Smooth muscle cell (in vitro differentiated cells): ENCODE results near the gene AUP1. TPM values are rescaled to one million over a fixed set of nuclear protein-coding genes. Genes with fewer than 3 reads are reported as not detected.
"Not testable (repeated sequence)": the region's sequence is repeated elsewhere in the genome, so short reads cannot be mapped to it uniquely, and the experiment has no call there.

Source experiments
- DNase-seq: peaks from one replicate; lab custom pipeline; 2025; ENCODE audit not compliant: unreplicated experiment; lab: John Stamatoyannopoulos, UW
- H2AFZ ChIP-seq: fragments of 200-600 bp; sonication (generic); 2 replicates; pipeline ENCODE4 v1.6.0; 2016; ENCODE audit warnings: antibody characterized with exemption, low read depth, mild to moderate bottlenecking
- H3F3A ChIP-seq: fragments of 200-600 bp; sonication (generic); 2 replicates; pipeline ENCODE4 v1.6.0; 2017; ENCODE audit warnings: antibody characterized with exemption, low read depth
- H3K27ac ChIP-seq: fragments of 200-600 bp; sonication (generic); 2 replicates; pipeline ENCODE4 v1.5.1; 2016; ENCODE audit warnings: low read depth, mild to moderate bottlenecking
- H3K27me3 ChIP-seq: fragments of 200-600 bp; sonication (generic); 2 replicates; pipeline ENCODE4 v1.6.1; 2016; ENCODE audit warnings: low read depth, mild to moderate bottlenecking
- H3K36me3 ChIP-seq: fragments of 200-600 bp; sonication (generic); 2 replicates; pipeline ENCODE4 v1.5.1; 2016; ENCODE audit warnings: low read depth
- H3K4me1 ChIP-seq: fragments of 200-600 bp; sonication (generic); 2 replicates; pipeline ENCODE4 v1.5.1; 2016; ENCODE audit warnings: low read depth
- H3K4me2 ChIP-seq: fragments of 200-600 bp; sonication (generic); 2 replicates; pipeline ENCODE4 v1.6.0; 2016; ENCODE audit warnings: mild to moderate bottlenecking
- H3K4me3 ChIP-seq: fragments of 200-600 bp; sonication (generic); 2 replicates; pipeline ENCODE4 v1.5.1; 2016; ENCODE audit warnings: mild to moderate bottlenecking
- H3K79me2 ChIP-seq: fragments of 200-600 bp; sonication (generic); 2 replicates; pipeline ENCODE4 v1.6.0; 2016; ENCODE audit warnings: low read depth, mild to moderate bottlenecking
- H3K9ac ChIP-seq: fragments of 200-600 bp; sonication (generic); 2 replicates; pipeline ENCODE4 v1.6.0; 2016; ENCODE audit warnings: low read depth
- H3K9me3 ChIP-seq: fragments of 200-600 bp; sonication (generic); replicated peaks from 2 replicates; pipeline ENCODE4 v1.5.1; 2016; ENCODE audit warnings: low read depth
- H4K20me1 ChIP-seq: fragments of 200-600 bp; sonication (generic); 2 replicates; pipeline ENCODE4 v1.6.0; 2016; ENCODE audit warnings: low read depth
- CTCF ChIP-seq: fragments of 200-600 bp; sonication (generic); IDR thresholded peaks from 2 replicates; pipeline ENCODE4 v1.5.1; 2017; ENCODE audit warnings: borderline replicate concordance, mild to moderate bottlenecking, antibody characterized with exemption; ENCODE audit not compliant: insufficient read depth, poor library complexity, severe bottlenecking
- WGBS: methylation state at CpG from one replicate; pipeline ENCODE4 v1.1.7; 2016; ENCODE audit warnings: low lambda C conversion rate; 5-methylcytosine and 5-hydroxymethylcytosine counted together
- polyA plus RNA-seq: library from polyadenylated mRNA; unstranded; fragments of >200 nt; fragmentation: Nextera tagmentation; extraction: Ambion mirVana; gene quantifications from 2 replicates; pipeline ENCODE4 v1.2.1, GENCODE V29; 2016
- total RNA-seq: library from RNA; depleted of rRNA; stranded (reverse); fragments of >200 nt; gene quantifications from 2 replicates; pipeline ENCODE4 v1.2.3, GENCODE V29; 2014

AUP1 gene
- total and polyA plus RNA-seq, 2 experiments from 2014 or later, result 104 to 138 TPM

GRCh38 chr2:74488643-74489481, 40.6 kb downstream of the AUP1 start:
- Histone ChIP-seq H3K4me2 (no peak overlapping the region), H3K27me3 (no peaks in the 10 kb centered on the region), H3K79me2 (peaks cover 12% of the 10 kb centered on the region), H3K9ac (no peak overlapping the region), H3F3A (no peaks in the 10 kb centered on the region), H3K36me3 (no peaks in the 10 kb centered on the region), H3K4me3 (no peak overlapping the region), H4K20me1 (no peaks in the 10 kb centered on the region), H2AFZ (no peak overlapping the region), H3K9me3 (no peaks in the 10 kb centered on the region), H3K4me1 (no peaks in the 10 kb centered on the region), H3K27ac (no peak overlapping the region)
- no peak for TF ChIP-seq CTCF
- no peak for DNase-seq
- 92% methylated on average over 9 of the region's 9 CpGs for WGBS

- DNase-seq, result no peak
- peaks cover 30% of the 10 kb centered on the region for H3K79me2 ChIP-seq
- H3K27me3 ChIP-seq, result no peaks in the 10 kb centered on the region
- H3K36me3 ChIP-seq, result no peaks in the 10 kb centered on the region
- no peaks in the 10 kb centered on the region for H3F3A ChIP-seq
- no peak overlapping the region for H3K4me3 ChIP-seq
- H2AFZ ChIP-seq, result no peak overlapping the region
- no peaks in the 10 kb centered on the region for H3K9me3 ChIP-seq
- peaks cover 15% of the 10 kb centered on the region for H3K4me1 ChIP-seq
- no peak overlapping the region for H3K27ac ChIP-seq
- no peak for TF ChIP-seq CTCF
- no peak overlapping the region for H3K4me2 ChIP-seq
- WGBS, result 100% methylated on average over 2 of the region's 2 CpGs
- H3K9ac ChIP-seq, result no peak overlapping the region
- no peaks in the 10 kb centered on the region for H4K20me1 ChIP-seq
These were observed 43.4 kb downstream of the AUP1 start for GRCh38 chr2:74486141-74486540.

GRCh38 chr2:74483675-74484164, 45.8 kb downstream of the AUP1 start:
- peaks cover 18% of the 10 kb centered on the region for H3K4me1 ChIP-seq
- DNase-seq, H3K36me3 ChIP-seq, H3K27me3 ChIP-seq, H3K9me3 ChIP-seq, H3K27ac ChIP-seq, H4K20me1 ChIP-seq, H3F3A ChIP-seq: not testable (repeated sequence)
- peaks cover 47% of the 10 kb centered on the region for H3K79me2 ChIP-seq
- peak overlapping the region; percentile 86 for H2AFZ ChIP-seq
- H3K4me2 ChIP-seq, result peak overlapping the region; percentile 96
- peak overlapping the region; percentile 42 for H3K9ac ChIP-seq
- WGBS, result 94% methylated on average over 19 of the region's 19 CpGs
- H3K4me3 ChIP-seq, result peak overlapping the region; percentile 79

- Histone ChIP-seq H3K4me2 (peak within 1 kb of the TSS; percentile 96), H3K9ac (peak within 1 kb of the TSS; percentile 42), H4K20me1 (no peaks in the 10 kb centered on the region), H3K4me1 (peaks cover 18% of the 10 kb centered on the region), H3K27ac (peak within 1 kb of the TSS; percentile 20), H3K36me3 (no peaks in the 10 kb centered on the region), H3K27me3 (no peaks in the 10 kb centered on the region), H3K79me2 (peaks cover 47% of the 10 kb centered on the region), H3K9me3 (no peaks in the 10 kb centered on the region), H3K4me3 (peak within 1 kb of the TSS; percentile 79), H2AFZ (peak within 1 kb of the TSS; percentile 86), H3F3A (no peaks in the 10 kb centered on the region)
- DNase-seq, result peak; percentile 90
- TF ChIP-seq CTCF, result peak; percentile 84
- WGBS, result 3% methylated on average over 50 of the region's 50 CpGs
These were observed 46.5 kb downstream of the AUP1 start, which contains the start of the genes CCDC142 and TTC31 for GRCh38 chr2:74482801-74483674. CCDC142 (minus strand) TSS chr2:74482998; CDS start chr2:74482837, 161 bp downstream. TTC31 (plus strand) TSS chr2:74483081; CDS start chr2:74483096, 15 bp downstream.
